Nephron progenitor cell (in vitro differentiated cells): ENCODE data around the gene ZNF324.

ENCODE experiments used
- DNase-seq: peaks from one replicate; pipeline ENCODE4 v3.0.0; 2021
- H3K27ac Mint-ChIP-seq: 2 replicates; pipeline ENCODE4 v1.8.0; 2021; ENCODE audit warnings: mild to moderate bottlenecking, moderate library complexity, mixed read lengths
- H3K27me3 Mint-ChIP-seq: 2 replicates; pipeline ENCODE4 v1.8.0; 2021; ENCODE audit warnings: mild to moderate bottlenecking, low read depth, mixed read lengths; ENCODE audit not compliant: poor library complexity
- H3K36me3 Mint-ChIP-seq: 2 replicates; pipeline ENCODE4 v1.8.0; 2021; ENCODE audit warnings: low read depth, mixed read lengths
- H3K4me1 Mint-ChIP-seq: 2 replicates; pipeline ENCODE4 v1.8.0; 2021; ENCODE audit warnings: mixed read lengths
- H3K4me3 Mint-ChIP-seq: 2 replicates; pipeline ENCODE4 v1.8.0; 2021; ENCODE audit warnings: mild to moderate bottlenecking, moderate library complexity, mixed read lengths
- H3K9me3 Mint-ChIP-seq: 2 replicates; pipeline ENCODE4 v1.8.0; 2021; ENCODE audit warnings: mild to moderate bottlenecking, moderate library complexity, mixed read lengths
- TF ChIP-seq, protein P1 (sequence below): fragments of 200-600 bp; sonication (generic); IDR thresholded peaks from 2 replicates; pipeline ENCODE4 v1.5.0; 2021; ENCODE audit warnings: antibody characterized with exemption

The ZNF324 gene

DNA sequence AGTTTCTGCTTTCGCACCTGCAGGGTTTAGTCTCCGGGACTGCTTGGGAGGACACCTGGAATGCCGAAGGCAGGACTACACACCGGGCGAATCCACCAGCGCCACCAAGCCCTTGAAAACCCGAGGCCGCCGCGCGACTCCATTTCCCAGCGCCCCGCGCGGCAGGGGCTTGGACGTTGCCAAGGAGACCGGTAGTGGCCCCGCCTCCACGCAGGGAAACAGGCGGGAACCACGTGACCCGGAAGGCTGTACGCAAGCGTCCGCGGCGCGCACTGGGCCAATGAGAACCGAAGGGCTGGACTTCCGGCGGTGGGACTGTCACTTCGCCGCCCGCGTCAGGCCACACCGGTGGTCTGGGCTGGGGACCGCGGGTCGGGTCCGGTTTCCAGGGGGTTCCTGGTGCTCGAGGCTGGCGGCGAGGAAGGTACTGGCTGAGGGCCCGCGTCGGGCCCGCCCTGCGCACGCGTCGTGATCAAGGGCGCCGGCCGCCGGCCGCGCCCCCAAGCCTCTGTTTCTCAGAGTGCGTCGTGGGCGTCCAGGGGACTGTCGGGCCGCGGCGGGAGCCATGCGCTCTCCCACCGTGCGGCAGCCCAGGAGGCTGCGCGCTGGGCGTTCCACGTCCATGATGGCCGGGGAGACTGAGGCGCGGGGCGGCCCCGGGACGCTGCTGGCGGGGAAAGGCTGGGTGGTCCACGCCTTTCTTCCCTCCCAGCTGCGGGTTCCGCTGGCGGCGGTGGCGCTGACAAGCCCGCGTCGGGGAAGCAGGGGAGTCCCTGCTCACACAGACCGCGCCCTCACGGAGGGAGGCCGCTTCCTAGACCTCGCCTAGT lies at the start of gene ZNF324:
Gene ZNF324, plus strand, starts transcription at position 321 of the 830 bp plus-strand sequence. CDS start 2,106 bp downstream, outside the sequence.
- Mint-ChIP-seq H3K9me3 (no peaks in the 10 kb centered on the region), H3K27me3 (peaks cover 26% of the 10 kb centered on the region), H3K36me3 (no peaks in the 10 kb centered on the region), H3K27ac (peak within 1 kb of the TSS; percentile 92), H3K4me3 (peak within 1 kb of the TSS; percentile 87), H3K4me1 (peaks cover 23% of the 10 kb centered on the region)
- peak; percentile 99 for DNase-seq
- TF ChIP-seq, protein P1, sequence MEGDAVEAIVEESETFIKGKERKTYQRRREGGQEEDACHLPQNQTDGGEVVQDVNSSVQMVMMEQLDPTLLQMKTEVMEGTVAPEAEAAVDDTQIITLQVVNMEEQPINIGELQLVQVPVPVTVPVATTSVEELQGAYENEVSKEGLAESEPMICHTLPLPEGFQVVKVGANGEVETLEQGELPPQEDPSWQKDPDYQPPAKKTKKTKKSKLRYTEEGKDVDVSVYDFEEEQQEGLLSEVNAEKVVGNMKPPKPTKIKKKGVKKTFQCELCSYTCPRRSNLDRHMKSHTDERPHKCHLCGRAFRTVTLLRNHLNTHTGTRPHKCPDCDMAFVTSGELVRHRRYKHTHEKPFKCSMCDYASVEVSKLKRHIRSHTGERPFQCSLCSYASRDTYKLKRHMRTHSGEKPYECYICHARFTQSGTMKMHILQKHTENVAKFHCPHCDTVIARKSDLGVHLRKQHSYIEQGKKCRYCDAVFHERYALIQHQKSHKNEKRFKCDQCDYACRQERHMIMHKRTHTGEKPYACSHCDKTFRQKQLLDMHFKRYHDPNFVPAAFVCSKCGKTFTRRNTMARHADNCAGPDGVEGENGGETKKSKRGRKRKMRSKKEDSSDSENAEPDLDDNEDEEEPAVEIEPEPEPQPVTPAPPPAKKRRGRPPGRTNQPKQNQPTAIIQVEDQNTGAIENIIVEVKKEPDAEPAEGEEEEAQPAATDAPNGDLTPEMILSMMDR = no peak

DNA sequence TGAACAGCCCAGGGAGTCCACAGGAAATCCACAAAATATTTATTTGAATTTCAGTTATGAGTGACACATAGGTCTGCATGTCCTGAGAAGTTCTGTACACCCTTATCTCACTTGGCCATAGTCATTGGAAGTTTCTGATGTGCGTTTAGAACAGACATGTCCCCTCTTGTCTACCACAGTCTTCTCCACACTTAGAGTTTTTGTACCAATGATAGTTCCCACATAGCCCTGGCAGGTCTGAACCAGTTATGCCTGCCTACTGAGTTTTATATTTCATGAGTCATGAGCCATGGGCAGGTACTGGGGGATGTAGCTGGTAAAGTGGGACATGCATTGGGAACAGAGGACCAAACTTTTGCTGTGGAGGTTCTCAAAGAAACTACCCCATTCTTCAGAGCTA lies 38.3 kb upstream of the ZNF324 start:
- H3K4me3 Mint-ChIP-seq = no peak overlapping the region
- H3K9me3 Mint-ChIP-seq = peaks cover 95% of the 10 kb centered on the region
- H3K27ac Mint-ChIP-seq = no peak overlapping the region
- no peak for DNase-seq
- H3K4me1 Mint-ChIP-seq = no peaks in the 10 kb centered on the region
- H3K27me3 Mint-ChIP-seq = peaks cover 13% of the 10 kb centered on the region
- H3K36me3 Mint-ChIP-seq = peaks cover 86% of the 10 kb centered on the region
- TF ChIP-seq, protein P1 = no peak

DNA sequence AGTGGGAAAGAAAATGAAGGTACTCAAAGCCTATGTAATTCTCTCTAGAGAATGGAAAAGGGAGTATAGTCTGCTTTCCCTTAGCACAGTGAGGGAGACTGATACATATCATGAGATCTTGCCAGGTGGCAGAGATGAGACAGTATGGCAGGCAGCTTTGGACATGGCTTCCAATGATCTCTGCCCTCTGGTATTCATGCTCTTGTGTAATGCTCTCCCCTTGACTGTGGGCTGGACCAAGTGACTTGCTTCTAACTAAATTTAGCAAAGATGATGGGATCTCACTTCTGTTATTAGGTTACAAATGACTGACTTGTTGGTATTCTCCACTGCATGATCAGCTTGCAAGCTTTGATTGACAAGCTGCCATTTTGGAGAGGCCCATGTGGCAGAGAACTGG lies 37.1 kb upstream of the ZNF324 start:
- Mint-ChIP-seq H3K27me3 (peaks cover 13% of the 10 kb centered on the region), H3K4me3 (no peak overlapping the region), H3K4me1 (no peaks in the 10 kb centered on the region), H3K36me3 (peaks cover 88% of the 10 kb centered on the region), H3K27ac (no peak overlapping the region), H3K9me3 (peaks cover 95% of the 10 kb centered on the region)
- DNase-seq = no peak
- TF ChIP-seq, protein P1 = no peak

DNA sequence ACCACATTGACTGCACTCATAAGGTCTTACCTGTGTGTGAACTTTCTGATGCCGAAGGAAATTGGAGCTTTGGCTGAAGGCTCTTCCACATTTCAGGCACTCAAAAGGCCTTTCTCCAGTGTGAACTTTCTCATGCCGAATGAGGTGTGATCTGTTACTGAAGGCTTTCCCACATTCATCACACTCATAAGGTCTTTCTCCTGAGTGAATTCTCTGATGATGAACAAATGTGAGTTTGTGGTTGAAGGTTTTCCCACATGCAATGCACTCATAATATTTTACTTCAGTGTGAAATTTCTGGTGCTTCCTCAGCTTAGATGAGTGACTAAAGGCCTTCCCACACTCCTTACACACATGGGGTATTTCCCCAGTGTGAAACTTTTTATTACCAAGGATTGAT lies 32.7 kb upstream of the ZNF324 start:
- TF ChIP-seq, protein P1 = no peak
- Mint-ChIP-seq H3K9me3 (peaks cover 100% of the 10 kb centered on the region), H3K27ac (no peak overlapping the region), H3K4me1 (peaks cover 2% of the 10 kb centered on the region), H3K4me3 (no peak overlapping the region), H3K27me3 (peaks cover 8% of the 10 kb centered on the region), H3K36me3 (peaks cover 97% of the 10 kb centered on the region)
- DNase-seq = no peak

DNA sequence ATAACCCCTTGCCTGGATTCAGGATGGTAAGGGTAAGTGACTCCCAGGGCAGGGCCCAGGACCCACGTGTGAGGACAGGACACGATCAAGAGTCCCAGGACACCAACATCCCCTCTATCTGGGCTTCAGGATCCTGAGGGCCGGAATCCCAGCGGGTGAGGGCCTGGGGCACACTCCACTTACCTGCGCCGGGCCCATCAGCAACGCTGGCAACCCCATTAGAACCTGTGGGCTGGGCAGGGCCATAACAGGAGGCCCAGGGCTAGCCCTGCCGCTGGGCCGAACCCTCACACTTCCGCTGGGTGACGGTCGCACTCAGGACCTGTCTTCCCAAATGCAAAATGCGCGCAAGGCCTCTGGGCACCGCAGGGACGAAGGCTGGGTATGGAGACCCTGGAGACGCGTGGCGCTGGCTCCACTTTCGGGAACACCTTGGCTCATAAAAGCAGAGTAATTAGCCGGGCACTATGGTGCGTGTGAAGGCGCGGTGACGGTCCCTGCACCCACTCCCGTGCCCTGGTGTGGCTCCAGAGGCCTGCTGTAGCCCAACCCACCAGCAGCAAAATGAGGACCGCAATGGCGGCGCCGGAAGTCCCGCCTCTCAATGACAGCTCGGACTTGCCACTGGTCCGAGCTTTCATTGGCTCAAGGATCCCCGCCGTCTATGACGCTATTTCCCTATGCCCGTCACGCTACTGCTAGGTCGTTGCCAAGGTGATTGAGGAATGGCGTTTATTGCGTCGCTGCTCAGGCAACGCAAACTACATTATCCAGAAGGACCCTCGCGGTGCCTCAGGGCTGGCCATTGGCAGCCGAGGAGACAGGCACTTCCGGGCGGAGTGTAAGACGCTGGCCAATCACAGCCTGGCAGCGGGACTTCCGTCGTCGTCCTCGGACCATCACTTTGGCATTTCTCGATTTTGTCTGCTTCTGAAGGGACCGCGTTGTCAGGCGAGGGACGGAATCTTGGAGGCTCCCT lies 27.0 kb upstream of the ZNF324 start, which contains the start of gene ZNF132:
Gene ZNF132, minus strand, starts transcription at position 578 of the 979 bp plus-strand sequence. Its CDS starts 332 bp downstream, at position 246.
- TF ChIP-seq, protein P1 = no peak
- Mint-ChIP-seq H3K27me3 (peaks cover 45% of the 10 kb centered on the region), H3K27ac (peak within 1 kb of the TSS; percentile 64)

More for the DNA sequence above, 27.0 kb upstream of the ZNF324 start, which contains the start of gene ZNF132:
- Mint-ChIP-seq H3K4me1 (peaks cover 13% of the 10 kb centered on the region), H3K9me3 (peaks cover 90% of the 10 kb centered on the region), H3K4me3 (peak within 1 kb of the TSS; percentile 90), H3K36me3 (peaks cover 64% of the 10 kb centered on the region)
- peak; percentile 86 for DNase-seq
